Vagina (tissue), 2 donors: ENCODE measurements around the gene NFATC2.

ENCODE experiments used
- CTCF ChIP-seq, 3 experiments: fragments of 450-650 bp in 2 of 3; fragments of 200-600 bp in 1 of 3; sonication (generic) in 1 of 3; IDR thresholded peaks; one replicate each; pipeline ENCODE4 v1.5.1; 2017 to 2019; ENCODE audit warnings: antibody characterized with exemption in 3 of 3, mild to moderate bottlenecking in 2 of 3, moderate library complexity in 2 of 3
- POLR2AphosphoS5 ChIP-seq, 2 donors: sonication (generic); formaldehyde crosslinking; IDR thresholded peaks; one replicate each; pipeline ENCODE4 v1.9.0; 2017; ENCODE audit warnings: antibody characterized with exemption in 2 of 2, mild to moderate bottlenecking in 2 of 2, low read depth in 1 of 2; ENCODE audit not compliant: insufficient read depth in 1 of 2

- TF ChIP-seq CTCF (IDR thresholded peaks at IDR 0.05) (no peak), POLR2AphosphoS5 (IDR thresholded peaks at IDR 0.05; ENCODE audit: insufficient read depth in 1 of 2, low read depth in 1 of 2) (no peak)
These were observed 130.1 kb downstream of the NFATC2 start for GRCh38 chr20:51412333-51412871.
